Uterus (tissue), 4 donors: Measurements from ENCODE around the gene STRA6. TPM values are rescaled to one million over a fixed set of nuclear protein-coding genes. Genes with fewer than 3 reads are reported as not detected.

Experiments used
- DNase-seq, 2 donors: peaks; one replicate each; pipeline ENCODE4 v3.0.0-alpha.2; 2019 to 2020
- H3K27ac ChIP-seq, 2 donors: fragments of 200-600 bp; sonication (generic); 1 replicate in 1 of 2; 2 replicates in 1 of 2; pipeline ENCODE4 v1.5.1; 2016 to 2018
- H3K27me3 ChIP-seq, 2 donors: fragments of 200-600 bp; sonication (generic); one replicate each; pipeline ENCODE4 v1.5.1; 2018 to 2019; ENCODE audit warnings: control low read depth in 1 of 2
- H3K36me3 ChIP-seq, 2 donors: fragments of 200-600 bp; sonication (generic); one replicate each; pipeline ENCODE4 v1.5.1; 2019; ENCODE audit warnings: control low read depth in 1 of 2
- H3K4me1 ChIP-seq, 2 donors: fragments of 200-600 bp; sonication (generic); one replicate each; pipeline ENCODE4 v1.5.1; 2018 to 2019; ENCODE audit warnings: control low read depth in 1 of 2
- H3K4me3 ChIP-seq, 2 donors: fragments of 200-600 bp; sonication (generic); 1 replicate in 1 of 2; 2 replicates in 1 of 2; pipeline ENCODE4 v1.5.1; 2018 to 2019; ENCODE audit warnings: mild to moderate bottlenecking in 1 of 2
- H3K9me3 ChIP-seq, 2 donors: fragments of 200-600 bp; sonication (generic); one replicate each; pipeline ENCODE4 v1.5.1; 2019; ENCODE audit warnings: control low read depth in 1 of 2
- POLR2A ChIP-seq, 2 donors: fragments of 450-650 bp; IDR thresholded peaks; one replicate each; pipeline ENCODE4 v1.6.1; 2016; ENCODE audit warnings: antibody characterized with exemption in 2 of 2, mild to moderate bottlenecking in 1 of 2, moderate library complexity in 1 of 2
- intact Hi-C: fragments of 100-400 bp; cut with DNase I; formaldehyde crosslinking; loops from one replicate; pipeline ENCODE4 v1.15.1; 2023; ENCODE audit warnings: low total_unique reads
- total RNA-seq, 4 donors: library from RNA; depleted of rRNA in 3 of 4; stranded (reverse); fragments of >200 nt in 3 of 4; gene quantifications; one replicate each; pipeline versions ENCODE4 v1.1.0 to v1.2.4, GENCODE V29; 2014 to 2023
- TF ChIP-seq, protein P1 (sequence below), 4 experiments: fragments of 200-600 bp in 2 of 4; fragments of 450-650 bp in 2 of 4; sonication (generic) in 2 of 4; IDR thresholded peaks; one replicate each; pipeline ENCODE4 v1.5.1; 2016 to 2019; ENCODE audit warnings: antibody characterized with exemption in 4 of 4, mild to moderate bottlenecking in 2 of 4, moderate library complexity in 1 of 4
- donor health status: DM: yes; HTN: yes; CAD: no.

STRA6 gene
- total RNA-seq, 4 donors from 2014 or later: 0.26 to 62.6 (median 11.6) TPM; not detected in 1

DNA sequence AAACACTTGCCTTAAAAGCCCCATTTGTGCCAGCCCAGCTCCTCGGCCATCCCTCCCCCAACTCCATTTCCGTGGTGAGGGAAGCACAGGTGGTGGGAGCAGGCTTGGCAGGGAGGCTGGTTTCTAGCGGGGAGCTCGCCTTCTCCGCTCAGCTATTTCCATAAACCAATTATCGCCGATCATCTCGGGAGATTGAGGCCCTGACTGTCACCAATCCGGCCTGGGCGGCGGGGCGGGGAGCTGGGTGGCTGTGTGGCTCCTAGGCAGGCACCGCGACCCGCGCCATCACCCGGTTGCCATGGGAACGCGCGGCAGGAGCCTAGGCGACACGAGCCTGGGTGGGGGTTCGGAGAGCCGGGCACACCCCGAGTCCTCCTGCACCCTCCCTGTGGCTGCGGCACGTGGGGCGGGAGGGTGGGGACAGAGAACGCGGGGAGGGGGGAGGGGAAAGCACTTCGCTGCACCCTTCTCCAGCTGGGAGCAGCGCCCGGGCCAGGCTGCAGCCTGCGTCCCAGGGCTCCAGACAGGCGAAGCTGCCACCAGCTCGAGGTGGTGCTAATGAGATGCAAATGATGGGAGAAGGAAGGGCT lies 42.9 kb upstream of the STRA6 start:
- H3K4me3 ChIP-seq: no peak overlapping the region
- no peak overlapping the region for H3K27ac ChIP-seq
- intact Hi-C loops: no loop called here
- no peaks in the 10 kb centered on the region for H3K36me3 ChIP-seq
- peaks cover 0 to 7% of the 10 kb centered on the region in 2 donors for H3K27me3 ChIP-seq
- DNase-seq: no peak
- TF ChIP-seq, protein P1, sequence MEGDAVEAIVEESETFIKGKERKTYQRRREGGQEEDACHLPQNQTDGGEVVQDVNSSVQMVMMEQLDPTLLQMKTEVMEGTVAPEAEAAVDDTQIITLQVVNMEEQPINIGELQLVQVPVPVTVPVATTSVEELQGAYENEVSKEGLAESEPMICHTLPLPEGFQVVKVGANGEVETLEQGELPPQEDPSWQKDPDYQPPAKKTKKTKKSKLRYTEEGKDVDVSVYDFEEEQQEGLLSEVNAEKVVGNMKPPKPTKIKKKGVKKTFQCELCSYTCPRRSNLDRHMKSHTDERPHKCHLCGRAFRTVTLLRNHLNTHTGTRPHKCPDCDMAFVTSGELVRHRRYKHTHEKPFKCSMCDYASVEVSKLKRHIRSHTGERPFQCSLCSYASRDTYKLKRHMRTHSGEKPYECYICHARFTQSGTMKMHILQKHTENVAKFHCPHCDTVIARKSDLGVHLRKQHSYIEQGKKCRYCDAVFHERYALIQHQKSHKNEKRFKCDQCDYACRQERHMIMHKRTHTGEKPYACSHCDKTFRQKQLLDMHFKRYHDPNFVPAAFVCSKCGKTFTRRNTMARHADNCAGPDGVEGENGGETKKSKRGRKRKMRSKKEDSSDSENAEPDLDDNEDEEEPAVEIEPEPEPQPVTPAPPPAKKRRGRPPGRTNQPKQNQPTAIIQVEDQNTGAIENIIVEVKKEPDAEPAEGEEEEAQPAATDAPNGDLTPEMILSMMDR (IDR thresholded peaks at IDR 0.05): no peak
- no peak for TF ChIP-seq POLR2A (IDR thresholded peaks at IDR 0.05)
- no peaks in the 10 kb centered on the region for H3K4me1 ChIP-seq
- H3K9me3 ChIP-seq: no peaks in the 10 kb centered on the region

DNA sequence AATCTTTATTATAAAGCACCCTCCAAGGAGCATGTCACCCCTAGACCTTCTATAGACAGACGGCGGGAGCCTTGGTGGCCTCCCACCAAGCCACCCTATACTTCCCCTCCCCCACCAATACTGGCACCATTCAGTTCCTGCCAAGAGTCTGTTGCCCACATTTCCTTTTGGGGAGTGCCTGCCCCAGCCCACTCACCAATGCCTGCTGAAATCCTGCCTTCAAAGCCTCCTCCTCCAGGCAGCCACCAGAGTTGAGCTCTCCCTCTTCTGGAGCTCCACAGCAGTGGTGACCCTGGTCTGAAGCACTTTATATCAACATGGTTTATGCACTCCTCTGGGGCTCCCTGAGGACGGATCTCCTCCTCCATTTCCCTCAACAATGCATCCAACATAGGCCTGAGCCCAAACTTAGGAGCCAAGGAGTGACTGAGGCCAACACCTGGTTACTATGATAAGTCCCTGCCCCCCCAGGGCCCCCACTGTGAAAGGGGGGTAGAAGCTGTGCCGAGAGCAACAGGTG lies 42.3 kb upstream of the STRA6 start:
- Histone ChIP-seq H3K36me3 (no peaks in the 10 kb centered on the region), H3K9me3 (no peaks in the 10 kb centered on the region), H3K4me3 (no peak overlapping the region), H3K4me1 (no peaks in the 10 kb centered on the region), H3K27me3 (peaks cover 0 to 7% of the 10 kb centered on the region in 2 donors), H3K27ac (no peak overlapping the region)
- no peak for DNase-seq
- intact Hi-C loops: no loop called here
- TF ChIP-seq POLR2A (IDR thresholded peaks at IDR 0.05): no peak
- TF ChIP-seq, protein P1 (IDR thresholded peaks at IDR 0.05): no peak

DNA sequence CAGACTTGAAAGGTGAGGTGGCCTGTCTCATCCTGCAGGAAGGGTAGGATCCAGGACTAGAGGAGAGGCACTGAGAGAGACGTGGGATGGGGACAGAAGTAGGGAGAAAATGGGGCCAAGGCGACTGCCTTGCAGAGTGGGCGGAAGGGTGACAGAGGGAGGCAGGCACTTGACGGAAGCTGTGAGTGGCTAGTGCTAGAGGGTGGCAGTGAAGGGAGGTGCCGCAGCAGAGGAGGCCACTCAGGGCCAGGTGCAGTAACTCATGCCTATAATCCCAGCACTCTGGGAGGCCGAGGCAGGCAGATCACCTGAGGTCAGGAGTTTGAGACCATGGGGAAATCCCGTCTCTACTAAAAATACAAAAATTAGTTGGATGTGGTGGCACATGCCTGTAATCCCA lies 40.8 kb upstream of the STRA6 start:
- Histone ChIP-seq H3K27ac (no peak overlapping the region), H3K9me3 (no peaks in the 10 kb centered on the region), H3K4me3 (no peak overlapping the region), H3K4me1 (no peaks in the 10 kb centered on the region), H3K27me3 (peaks cover 0 to 7% of the 10 kb centered on the region in 2 donors), H3K36me3 (no peaks in the 10 kb centered on the region)
- intact Hi-C loops: no loop called here
- no peak for DNase-seq
- TF ChIP-seq, protein P1 (IDR thresholded peaks at IDR 0.05): no peak
- no peak for TF ChIP-seq POLR2A (IDR thresholded peaks at IDR 0.05)

DNA sequence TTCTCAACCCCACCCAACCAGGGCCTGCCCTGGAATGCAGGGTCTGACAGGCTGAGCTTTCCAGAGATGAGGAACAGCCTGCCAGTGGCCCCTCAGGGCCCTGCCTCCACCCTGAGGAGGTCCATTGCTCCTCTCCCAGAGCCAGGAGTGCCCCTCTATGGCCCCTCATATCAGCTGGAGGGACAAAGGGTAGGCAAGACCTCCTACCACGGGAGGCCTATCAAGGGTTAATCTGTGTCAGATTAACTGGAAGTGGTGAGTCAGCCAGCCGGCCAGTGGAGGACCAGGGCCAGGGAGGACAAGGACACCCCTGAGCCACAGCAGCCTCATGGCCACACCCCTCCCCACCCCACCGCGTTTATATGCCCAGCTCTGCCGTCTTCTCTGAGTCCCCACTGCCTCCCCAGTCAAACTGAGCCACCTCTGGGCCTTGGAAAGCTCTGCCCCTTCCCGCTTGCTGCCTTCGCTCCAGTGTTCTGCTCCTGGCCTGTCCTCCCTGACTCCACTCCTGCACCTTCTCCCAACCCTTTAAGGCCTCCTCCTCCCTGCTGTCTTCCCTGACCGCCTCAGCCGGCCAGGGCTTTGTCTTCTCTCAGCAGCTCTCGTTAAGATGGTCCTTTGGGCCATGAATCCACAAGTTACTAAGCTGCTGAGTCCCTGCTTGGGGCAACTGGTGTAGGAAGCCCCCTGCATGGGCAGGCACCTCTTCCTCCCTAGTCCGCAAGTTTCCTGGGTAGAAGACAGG lies 40.0 kb upstream of the STRA6 start:
- intact Hi-C loops: no loop called here
- no peaks in the 10 kb centered on the region for H3K9me3 ChIP-seq
- H3K36me3 ChIP-seq: no peaks in the 10 kb centered on the region
- H3K27me3 ChIP-seq: peaks cover 0 to 7% of the 10 kb centered on the region in 2 donors
- no peak overlapping the region for H3K27ac ChIP-seq
- TF ChIP-seq POLR2A (IDR thresholded peaks at IDR 0.05): no peak
- TF ChIP-seq, protein P1 (IDR thresholded peaks at IDR 0.05): no peak
- no peak overlapping the region for H3K4me3 ChIP-seq
- no peaks in the 10 kb centered on the region for H3K4me1 ChIP-seq
- DNase-seq: no peak
